ENCODE results near the gene RXFP2.

- TF ChIP-seq CTCF (IDR thresholded peaks at IDR 0.05): no peak
- no peak for TF ChIP-seq POLR2A (IDR thresholded peaks at IDR 0.05)
Measured at GRCh38 chr13:31773538-31773937, 34.2 kb downstream of the RXFP2 start.
